Lower leg skin (tissue), 3 donors: ENCODE data around the gene MIPOL1.
"Not testable (repeated sequence)": the region's sequence is repeated elsewhere in the genome, so short reads cannot be mapped to it uniquely, and the experiment has no call there.

Source experiments
- CTCF ChIP-seq, 3 donors: fragments of 450-650 bp; IDR thresholded peaks; one replicate each; pipeline ENCODE4 v1.5.1; 2016; ENCODE audit warnings: antibody characterized with exemption in 3 of 3, mild to moderate bottlenecking in 3 of 3, moderate library complexity in 2 of 3
- POLR2A ChIP-seq, 2 donors: fragments of 450-650 bp; IDR thresholded peaks; one replicate each; pipeline ENCODE4 v1.6.1; 2016 to 2017; ENCODE audit warnings: antibody characterized with exemption in 2 of 2, mild to moderate bottlenecking in 1 of 2, moderate library complexity in 1 of 2

GRCh38 chr14:37295262-37295661 lies 97.5 kb downstream of the MIPOL1 start:
- TF ChIP-seq CTCF, POLR2A (IDR thresholded peaks at IDR 0.05): not testable (repeated sequence)
